WTC11 (cell line): ENCODE results near the gene PRLR.

Experiments
- ATF2 ChIP-seq: sonication (generic); formaldehyde crosslinking; IDR thresholded peaks from 2 replicates; pipeline ENCODE4 v1.8.1; 2022; ENCODE audit warnings: low read depth, missing genetic modification reagents, borderline replicate concordance
- ESRRA ChIP-seq: sonication (generic); formaldehyde crosslinking; IDR thresholded peaks from 2 replicates; pipeline ENCODE4 v1.8.1; 2022; ENCODE audit warnings: mild to moderate bottlenecking, missing genetic modification reagents, borderline replicate concordance
- JUN ChIP-seq: sonication (generic); formaldehyde crosslinking; IDR thresholded peaks from 2 replicates; pipeline ENCODE4 v1.8.0; 2023; ENCODE audit warnings: mild to moderate bottlenecking, missing genetic modification reagents
- KAT7 ChIP-seq: sonication (generic); formaldehyde crosslinking; IDR thresholded peaks from 2 replicates; pipeline ENCODE4 v1.8.1; 2023; ENCODE audit warnings: missing genetic modification reagents, mild to moderate bottlenecking, borderline replicate concordance
- MXD4 ChIP-seq: fragments of 250-450 bp; sonication (Bioruptor Pico); IDR thresholded peaks from 2 replicates; pipeline ENCODE4 v1.8.0; 2021; ENCODE audit warnings: mild to moderate bottlenecking, moderate library complexity, borderline replicate concordance
- NR2C2 ChIP-seq: sonication (generic); formaldehyde crosslinking; IDR thresholded peaks from 2 replicates; pipeline ENCODE4 v1.8.0; 2022; ENCODE audit warnings: mild to moderate bottlenecking, missing genetic modification reagents
- TEAD4 ChIP-seq: sonication (generic); formaldehyde crosslinking; IDR thresholded peaks from 2 replicates; pipeline ENCODE4 v1.8.0; 2022; ENCODE audit warnings: mild to moderate bottlenecking, missing genetic modification reagents
- USF2 ChIP-seq: sonication (generic); formaldehyde crosslinking; IDR thresholded peaks from 2 replicates; pipeline ENCODE4 v1.8.1; 2023; ENCODE audit warnings: mild to moderate bottlenecking, missing genetic modification reagents, moderate library complexity
- ZBTB21 ChIP-seq: sonication (generic); formaldehyde crosslinking; IDR thresholded peaks from 2 replicates; pipeline ENCODE4 v1.8.1; 2023; ENCODE audit warnings: mild to moderate bottlenecking, missing genetic modification reagents, borderline replicate concordance
- ZNF263 ChIP-seq: sonication (generic); formaldehyde crosslinking; IDR thresholded peaks from 2 replicates; pipeline ENCODE4 v1.8.1; 2022; ENCODE audit warnings: low read depth, mild to moderate bottlenecking, moderate library complexity, missing genetic modification reagents
- TF ChIP-seq, protein P1 (sequence below): sonication (generic); formaldehyde crosslinking; IDR thresholded peaks from 2 replicates; pipeline ENCODE4 v1.8.0; 2022; ENCODE audit warnings: mild to moderate bottlenecking, missing genetic modification reagents
- TF ChIP-seq, protein P2 (sequence below): fragments of 200-600 bp; IDR thresholded peaks from 2 replicates; pipeline ENCODE4 v1.8.0; 2022; ENCODE audit warnings: antibody characterized with exemption
- TF ChIP-seq, protein P3 (sequence below): sonication (generic); formaldehyde crosslinking; IDR thresholded peaks from 2 replicates; pipeline ENCODE4 v1.8.0; 2023; ENCODE audit warnings: mild to moderate bottlenecking, missing genetic modification reagents
- TF ChIP-seq, protein P4 (sequence below): fragments of 250-450 bp; sonication (Bioruptor Pico); IDR thresholded peaks from 2 replicates; pipeline ENCODE4 v1.9.0; 2021; ENCODE audit warnings: moderate library complexity, mild to moderate bottlenecking, inconsistent platforms, borderline replicate concordance

DNA sequence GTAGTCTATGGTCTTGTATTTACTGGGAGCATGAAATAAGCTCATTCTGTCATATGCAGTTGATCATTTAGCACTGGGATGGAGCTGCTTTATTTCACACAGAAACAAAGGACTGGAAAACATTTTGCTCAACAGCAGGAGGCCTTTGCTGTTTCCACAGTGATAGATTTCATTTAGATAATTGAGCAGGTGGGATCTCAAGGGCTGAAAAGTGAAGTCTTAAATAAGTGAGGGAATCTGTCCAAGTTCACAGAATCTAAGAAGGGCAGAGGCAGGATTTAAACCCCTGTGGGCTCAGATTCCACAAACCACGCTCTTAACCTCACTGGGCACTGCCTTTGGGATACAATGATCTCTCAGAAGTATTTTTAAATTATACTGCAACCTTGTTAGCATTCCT is 47.8 kb downstream of the PRLR start:
- TF ChIP-seq, protein P1, sequence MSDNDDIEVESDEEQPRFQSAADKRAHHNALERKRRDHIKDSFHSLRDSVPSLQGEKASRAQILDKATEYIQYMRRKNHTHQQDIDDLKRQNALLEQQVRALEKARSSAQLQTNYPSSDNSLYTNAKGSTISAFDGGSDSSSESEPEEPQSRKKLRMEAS (CRISPR knock-in tag) = no peak
- TF ChIP-seq ESRRA (no peak), ZNF263 (CRISPR knock-in tag) (no peak), KAT7 (CRISPR knock-in tag) (no peak), USF2 (CRISPR knock-in tag) (no peak), JUN (no peak), ZBTB21 (no peak), NR2C2 (no peak), MXD4 (CRISPR knock-in tag) (no peak), TEAD4 (CRISPR knock-in tag) (no peak), ATF2 (CRISPR knock-in tag) (no peak)
- TF ChIP-seq, protein P2, sequence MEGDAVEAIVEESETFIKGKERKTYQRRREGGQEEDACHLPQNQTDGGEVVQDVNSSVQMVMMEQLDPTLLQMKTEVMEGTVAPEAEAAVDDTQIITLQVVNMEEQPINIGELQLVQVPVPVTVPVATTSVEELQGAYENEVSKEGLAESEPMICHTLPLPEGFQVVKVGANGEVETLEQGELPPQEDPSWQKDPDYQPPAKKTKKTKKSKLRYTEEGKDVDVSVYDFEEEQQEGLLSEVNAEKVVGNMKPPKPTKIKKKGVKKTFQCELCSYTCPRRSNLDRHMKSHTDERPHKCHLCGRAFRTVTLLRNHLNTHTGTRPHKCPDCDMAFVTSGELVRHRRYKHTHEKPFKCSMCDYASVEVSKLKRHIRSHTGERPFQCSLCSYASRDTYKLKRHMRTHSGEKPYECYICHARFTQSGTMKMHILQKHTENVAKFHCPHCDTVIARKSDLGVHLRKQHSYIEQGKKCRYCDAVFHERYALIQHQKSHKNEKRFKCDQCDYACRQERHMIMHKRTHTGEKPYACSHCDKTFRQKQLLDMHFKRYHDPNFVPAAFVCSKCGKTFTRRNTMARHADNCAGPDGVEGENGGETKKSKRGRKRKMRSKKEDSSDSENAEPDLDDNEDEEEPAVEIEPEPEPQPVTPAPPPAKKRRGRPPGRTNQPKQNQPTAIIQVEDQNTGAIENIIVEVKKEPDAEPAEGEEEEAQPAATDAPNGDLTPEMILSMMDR = no peak
- TF ChIP-seq, protein P3, sequence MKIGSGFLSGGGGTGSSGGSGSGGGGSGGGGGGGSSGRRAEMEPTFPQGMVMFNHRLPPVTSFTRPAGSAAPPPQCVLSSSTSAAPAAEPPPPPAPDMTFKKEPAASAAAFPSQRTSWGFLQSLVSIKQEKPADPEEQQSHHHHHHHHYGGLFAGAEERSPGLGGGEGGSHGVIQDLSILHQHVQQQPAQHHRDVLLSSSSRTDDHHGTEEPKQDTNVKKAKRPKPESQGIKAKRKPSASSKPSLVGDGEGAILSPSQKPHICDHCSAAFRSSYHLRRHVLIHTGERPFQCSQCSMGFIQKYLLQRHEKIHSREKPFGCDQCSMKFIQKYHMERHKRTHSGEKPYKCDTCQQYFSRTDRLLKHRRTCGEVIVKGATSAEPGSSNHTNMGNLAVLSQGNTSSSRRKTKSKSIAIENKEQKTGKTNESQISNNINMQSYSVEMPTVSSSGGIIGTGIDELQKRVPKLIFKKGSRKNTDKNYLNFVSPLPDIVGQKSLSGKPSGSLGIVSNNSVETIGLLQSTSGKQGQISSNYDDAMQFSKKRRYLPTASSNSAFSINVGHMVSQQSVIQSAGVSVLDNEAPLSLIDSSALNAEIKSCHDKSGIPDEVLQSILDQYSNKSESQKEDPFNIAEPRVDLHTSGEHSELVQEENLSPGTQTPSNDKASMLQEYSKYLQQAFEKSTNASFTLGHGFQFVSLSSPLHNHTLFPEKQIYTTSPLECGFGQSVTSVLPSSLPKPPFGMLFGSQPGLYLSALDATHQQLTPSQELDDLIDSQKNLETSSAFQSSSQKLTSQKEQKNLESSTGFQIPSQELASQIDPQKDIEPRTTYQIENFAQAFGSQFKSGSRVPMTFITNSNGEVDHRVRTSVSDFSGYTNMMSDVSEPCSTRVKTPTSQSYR (CRISPR knock-in tag) = no peak
- TF ChIP-seq, protein P4, sequence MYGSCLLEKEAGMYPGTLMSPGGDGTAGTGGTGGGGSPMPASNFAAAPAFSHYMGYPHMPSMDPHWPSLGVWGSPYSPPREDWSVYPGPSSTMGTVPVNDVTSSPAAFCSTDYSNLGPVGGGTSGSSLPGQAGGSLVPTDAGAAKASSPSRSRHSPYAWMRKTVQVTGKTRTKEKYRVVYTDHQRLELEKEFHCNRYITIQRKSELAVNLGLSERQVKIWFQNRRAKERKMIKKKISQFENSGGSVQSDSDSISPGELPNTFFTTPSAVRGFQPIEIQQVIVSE = no peak
